Peyer's patch (tissue), 4 donors: ENCODE results near the gene TMEM101.

Source experiments
- CTCF ChIP-seq, 6 experiments: fragments of 450-650 bp in 4 of 6; fragments of 200-600 bp in 2 of 6; sonication (generic) in 1 of 6; IDR thresholded peaks; one replicate each; pipeline ENCODE4 v1.5.1; 2017 to 2019; ENCODE audit warnings: antibody characterized with exemption in 6 of 6, mild to moderate bottlenecking in 3 of 6, moderate library complexity in 1 of 6
- POLR2A ChIP-seq, 2 donors: fragments of 450-650 bp; IDR thresholded peaks; one replicate each; pipeline ENCODE4 v1.5.1; 2017; ENCODE audit warnings: antibody characterized with exemption in 2 of 2, mild to moderate bottlenecking in 2 of 2, moderate library complexity in 2 of 2

DNA sequence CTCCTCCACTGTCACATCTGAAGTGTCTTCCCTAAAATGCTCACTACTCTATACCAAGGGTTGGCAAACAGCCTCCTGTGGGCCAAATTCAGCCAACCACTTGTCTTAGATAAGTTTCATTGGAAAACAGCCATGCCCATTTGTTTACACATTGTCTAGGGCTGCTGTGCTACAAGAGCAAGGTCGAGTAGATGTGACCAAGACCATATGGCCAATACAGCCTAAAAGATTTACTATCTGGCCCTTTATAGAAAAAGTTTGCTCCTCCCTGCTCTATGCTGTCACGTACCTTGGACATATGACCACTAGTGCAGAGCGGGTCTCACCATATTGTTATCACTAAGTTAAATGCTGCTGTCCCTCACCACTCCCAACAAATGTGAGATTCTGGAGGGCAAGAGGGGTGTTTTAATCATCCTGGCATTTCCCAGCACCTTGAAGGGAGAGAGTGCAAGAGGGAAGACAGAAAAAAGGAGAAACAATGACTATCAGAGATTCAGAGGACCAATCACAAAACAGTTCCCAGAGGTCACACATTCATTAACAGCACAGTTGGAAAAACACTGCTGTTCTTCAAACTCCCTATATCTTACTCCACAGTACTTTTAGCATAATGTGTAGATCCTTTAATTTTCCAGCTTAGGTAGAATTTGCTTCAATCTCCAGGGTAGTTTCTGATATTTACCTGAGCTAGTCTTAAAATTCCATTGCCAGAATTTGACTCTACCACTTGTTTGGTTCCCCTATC is 38.5 kb upstream of the TMEM101 start:
- no peak for TF ChIP-seq CTCF (IDR thresholded peaks at IDR 0.05)
- TF ChIP-seq POLR2A (IDR thresholded peaks at IDR 0.05) = no peak
